Measurements from ENCODE around the gene IRF1.

DNA sequence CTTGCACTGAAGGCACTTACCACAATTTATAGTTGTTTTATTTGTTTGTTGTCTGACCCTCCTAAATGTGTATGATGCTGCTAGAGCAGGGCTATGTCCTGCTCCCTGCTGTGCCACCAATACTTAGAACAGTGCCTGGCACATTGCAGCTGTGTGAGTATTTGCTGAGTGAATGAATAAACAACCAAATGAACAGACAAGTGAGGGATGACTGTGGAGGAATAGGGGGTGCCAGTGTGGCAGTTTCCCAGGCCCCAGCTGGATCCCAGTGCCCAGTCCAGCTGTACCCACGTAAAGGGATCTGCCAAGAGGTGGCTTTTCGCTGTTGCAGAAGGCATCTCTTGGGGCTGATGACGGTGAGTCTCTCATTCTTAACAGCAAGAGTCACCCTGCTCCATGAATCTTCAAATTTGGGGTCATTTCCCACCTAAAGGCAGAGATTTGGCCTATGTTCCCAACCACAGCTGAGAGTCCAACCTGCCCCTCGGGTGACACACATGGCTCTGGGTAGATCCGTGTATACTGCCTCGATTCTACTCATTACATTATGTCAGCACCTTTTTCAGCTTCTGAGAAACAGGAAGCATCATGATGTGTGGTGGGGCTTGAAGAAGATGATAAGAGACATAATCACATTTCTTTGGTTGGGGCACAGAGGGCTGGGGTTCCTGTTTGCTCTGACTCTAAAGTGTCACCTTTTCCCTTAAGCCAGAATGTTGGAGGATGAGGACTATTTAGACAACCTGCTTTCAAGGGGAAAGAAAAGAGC is 38.5 kb upstream of the IRF1 start:
- TF ChIP-seq, protein P1, sequence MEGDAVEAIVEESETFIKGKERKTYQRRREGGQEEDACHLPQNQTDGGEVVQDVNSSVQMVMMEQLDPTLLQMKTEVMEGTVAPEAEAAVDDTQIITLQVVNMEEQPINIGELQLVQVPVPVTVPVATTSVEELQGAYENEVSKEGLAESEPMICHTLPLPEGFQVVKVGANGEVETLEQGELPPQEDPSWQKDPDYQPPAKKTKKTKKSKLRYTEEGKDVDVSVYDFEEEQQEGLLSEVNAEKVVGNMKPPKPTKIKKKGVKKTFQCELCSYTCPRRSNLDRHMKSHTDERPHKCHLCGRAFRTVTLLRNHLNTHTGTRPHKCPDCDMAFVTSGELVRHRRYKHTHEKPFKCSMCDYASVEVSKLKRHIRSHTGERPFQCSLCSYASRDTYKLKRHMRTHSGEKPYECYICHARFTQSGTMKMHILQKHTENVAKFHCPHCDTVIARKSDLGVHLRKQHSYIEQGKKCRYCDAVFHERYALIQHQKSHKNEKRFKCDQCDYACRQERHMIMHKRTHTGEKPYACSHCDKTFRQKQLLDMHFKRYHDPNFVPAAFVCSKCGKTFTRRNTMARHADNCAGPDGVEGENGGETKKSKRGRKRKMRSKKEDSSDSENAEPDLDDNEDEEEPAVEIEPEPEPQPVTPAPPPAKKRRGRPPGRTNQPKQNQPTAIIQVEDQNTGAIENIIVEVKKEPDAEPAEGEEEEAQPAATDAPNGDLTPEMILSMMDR (IDR thresholded peaks at IDR 0.05) = no peak
- TF ChIP-seq POLR2A (IDR thresholded peaks at IDR 0.05) = no peak
